Measurements from ENCODE around the gene MAS1. TPM values are rescaled to one million over a fixed set of nuclear protein-coding genes. Genes with fewer than 3 reads are reported as not detected.

The MAS1 gene
- total and polyA plus RNA-seq, 10 of the 15 experiments (the other 5 are each of a cell fraction or from before 2014, with no cell fraction given) = under 0.01 to 0.08 TPM; not detected in 8

GRCh38 chr6:159902620-159903019, 11.8 kb downstream of the MAS1 start:
- H3K4me3 ChIP-seq = no peak overlapping the region
- H3K9ac ChIP-seq (ENCODE audit: control insufficient read depth, insufficient read depth, low read length) = no peak overlapping the region
- no peak overlapping the region for H3K4me2 ChIP-seq (ENCODE audit: control insufficient read depth, insufficient read depth)
- no peak overlapping the region for H3K27ac ChIP-seq (ENCODE audit: control insufficient read depth, insufficient read depth)
- no peaks in the 10 kb centered on the region for H3K36me3 ChIP-seq (ENCODE audit: control insufficient read depth in 2 of 2, insufficient read depth in 2 of 2, low read length in 1 of 2)
- no peaks in the 10 kb centered on the region for H4K20me1 ChIP-seq (ENCODE audit: control insufficient read depth, insufficient read depth)
- in situ Hi-C loops (cut with MboI) (no loop called here), intact Hi-C loops (cut with micrococcal nuclease; ENCODE audit: unreplicated experiment) (no loop called here)
- RAD21 ChIA-PET (ENCODE audit: unreplicated experiment) = no interaction called here
- H3K27me3 ChIP-seq (replicated peaks in 1 of 2; ENCODE audit: control insufficient read depth in 2 of 2, insufficient read depth in 2 of 2, low read length in 1 of 2) = no peaks in the 10 kb centered on the region
- no peak for ATAC-seq
- no peak for FAIRE-seq
- CTCF ChIA-PET = no interaction called here
- H3K79me2 ChIP-seq (ENCODE audit: control insufficient read depth, insufficient read depth, low read length) = no peaks in the 10 kb centered on the region
- no peak overlapping the region for H2AFZ ChIP-seq (ENCODE audit: control insufficient read depth, low read depth, low read length)
- SMC1A ChIA-PET (ENCODE audit: uncharacterized antibody, unreplicated experiment) = interaction anchor here (1.2 to 1.9 kb wide), 4 partner anchors 10 to 29 kb away, joined by 3 to 5 read pairs (median 4); partner anchors contain the start of gene MAS1
- POLR2A ChIA-PET = interaction anchor here (1.0 kb wide), 1 partner anchor 29 kb away, joined by 3 read pairs; no protein-coding TSS in a partner anchor
- WGBS (ENCODE audit: insufficient coverage, insufficient replicate concordance, low lambda C conversion rate, missing lambda C conversion rate) = 70% methylated on average over 9 of the region's 9 CpGs
- no TSS peak for BruUV-seq (replicated peaks)
- no peak for DNase-seq (ENCODE audit: low read depth, low spot score)
- no peaks in the 10 kb centered on the region; the same call in 1 of the 3 replicates for H3K9me3 ChIP-seq (replicated peaks; ENCODE audit: control insufficient read depth, insufficient read depth, low read length)
- H3K4me1 ChIP-seq (ENCODE audit: control insufficient read depth, insufficient read depth, low read length) = peaks cover 15% of the 10 kb centered on the region
- TF ChIP-seq TARDBP (IDR thresholded peaks at IDR 0.05; ENCODE audit: borderline replicate concordance) (no peak), ZBTB40 (IDR thresholded peaks at IDR 0.05; ENCODE audit: borderline replicate concordance) (no peak), POU2F2 (IDR thresholded peaks at IDR 0.05; ENCODE audit: borderline replicate concordance, low read depth, low read length) (no peak), ZBED1 (IDR thresholded peaks at IDR 0.05; ENCODE audit: borderline replicate concordance) (no peak), CBX5 (IDR thresholded peaks at IDR 0.05; ENCODE audit: low read depth) (no peak), STAT3 (IDR thresholded peaks at IDR 0.05; ENCODE audit: low read depth, low read length) (no peak), ZSCAN29 (IDR thresholded peaks at IDR 0.05) (no peak), ATF7 (IDR thresholded peaks at IDR 0.05; ENCODE audit: low read depth) (no peak), PAX5 (IDR thresholded peaks at IDR 0.05; ENCODE audit: borderline replicate concordance, low read depth, low read length) (no peak)
- TF ChIP-seq, protein P1, sequence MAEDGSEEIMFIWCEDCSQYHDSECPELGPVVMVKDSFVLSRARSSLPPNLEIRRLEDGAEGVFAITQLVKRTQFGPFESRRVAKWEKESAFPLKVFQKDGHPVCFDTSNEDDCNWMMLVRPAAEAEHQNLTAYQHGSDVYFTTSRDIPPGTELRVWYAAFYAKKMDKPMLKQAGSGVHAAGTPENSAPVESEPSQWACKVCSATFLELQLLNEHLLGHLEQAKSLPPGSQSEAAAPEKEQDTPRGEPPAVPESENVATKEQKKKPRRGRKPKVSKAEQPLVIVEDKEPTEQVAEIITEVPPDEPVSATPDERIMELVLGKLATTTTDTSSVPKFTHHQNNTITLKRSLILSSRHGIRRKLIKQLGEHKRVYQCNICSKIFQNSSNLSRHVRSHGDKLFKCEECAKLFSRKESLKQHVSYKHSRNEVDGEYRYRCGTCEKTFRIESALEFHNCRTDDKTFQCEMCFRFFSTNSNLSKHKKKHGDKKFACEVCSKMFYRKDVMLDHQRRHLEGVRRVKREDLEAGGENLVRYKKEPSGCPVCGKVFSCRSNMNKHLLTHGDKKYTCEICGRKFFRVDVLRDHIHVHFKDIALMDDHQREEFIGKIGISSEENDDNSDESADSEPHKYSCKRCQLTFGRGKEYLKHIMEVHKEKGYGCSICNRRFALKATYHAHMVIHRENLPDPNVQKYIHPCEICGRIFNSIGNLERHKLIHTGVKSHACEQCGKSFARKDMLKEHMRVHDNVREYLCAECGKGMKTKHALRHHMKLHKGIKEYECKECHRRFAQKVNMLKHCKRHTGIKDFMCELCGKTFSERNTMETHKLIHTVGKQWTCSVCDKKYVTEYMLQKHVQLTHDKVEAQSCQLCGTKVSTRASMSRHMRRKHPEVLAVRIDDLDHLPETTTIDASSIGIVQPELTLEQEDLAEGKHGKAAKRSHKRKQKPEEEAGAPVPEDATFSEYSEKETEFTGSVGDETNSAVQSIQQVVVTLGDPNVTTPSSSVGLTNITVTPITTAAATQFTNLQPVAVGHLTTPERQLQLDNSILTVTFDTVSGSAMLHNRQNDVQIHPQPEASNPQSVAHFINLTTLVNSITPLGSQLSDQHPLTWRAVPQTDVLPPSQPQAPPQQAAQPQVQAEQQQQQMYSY (CRISPR knock-in tag; IDR thresholded peaks at IDR 0.05) = no peak

Data from GM12878 (cell line).